Activated CD8-positive, alpha-beta memory T cell treated with anti-CD3 and anti-CD28 coated beads, Interleukin-2, amount 50 U/mL, for 24 hours (primary cell): ENCODE results near the gene FAM193A.
"Not testable (repeated sequence)": the region's sequence is repeated elsewhere in the genome, so short reads cannot be mapped to it uniquely, and the experiment has no call there.

Experiments
- DNase-seq: peaks from one replicate; pipeline ENCODE4 v3.0.0-alpha.2; 2020; ENCODE audit errors: extremely low read depth

The FAM193A gene

DNA sequence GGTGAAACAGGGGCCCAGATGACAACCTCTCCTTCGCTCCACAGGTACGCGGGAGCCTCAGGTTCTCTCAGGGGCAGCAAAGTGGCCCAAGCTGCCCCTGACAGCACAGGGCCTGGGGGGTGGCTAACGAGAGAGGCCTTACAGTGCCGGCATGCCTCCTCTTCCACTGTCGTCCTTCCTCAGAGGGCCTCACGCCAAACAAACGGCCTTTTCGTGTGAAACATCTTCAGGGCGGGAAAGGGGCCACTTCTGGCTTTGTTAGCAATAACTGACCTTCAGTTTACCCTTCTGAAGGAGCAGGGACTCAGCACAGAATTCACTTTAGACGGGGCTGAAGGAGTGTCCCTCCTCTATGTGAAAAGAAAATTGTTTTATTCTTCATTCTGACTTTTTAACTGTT is 21.5 kb upstream of the FAM193A start:
- not testable (repeated sequence) for DNase-seq

DNA sequence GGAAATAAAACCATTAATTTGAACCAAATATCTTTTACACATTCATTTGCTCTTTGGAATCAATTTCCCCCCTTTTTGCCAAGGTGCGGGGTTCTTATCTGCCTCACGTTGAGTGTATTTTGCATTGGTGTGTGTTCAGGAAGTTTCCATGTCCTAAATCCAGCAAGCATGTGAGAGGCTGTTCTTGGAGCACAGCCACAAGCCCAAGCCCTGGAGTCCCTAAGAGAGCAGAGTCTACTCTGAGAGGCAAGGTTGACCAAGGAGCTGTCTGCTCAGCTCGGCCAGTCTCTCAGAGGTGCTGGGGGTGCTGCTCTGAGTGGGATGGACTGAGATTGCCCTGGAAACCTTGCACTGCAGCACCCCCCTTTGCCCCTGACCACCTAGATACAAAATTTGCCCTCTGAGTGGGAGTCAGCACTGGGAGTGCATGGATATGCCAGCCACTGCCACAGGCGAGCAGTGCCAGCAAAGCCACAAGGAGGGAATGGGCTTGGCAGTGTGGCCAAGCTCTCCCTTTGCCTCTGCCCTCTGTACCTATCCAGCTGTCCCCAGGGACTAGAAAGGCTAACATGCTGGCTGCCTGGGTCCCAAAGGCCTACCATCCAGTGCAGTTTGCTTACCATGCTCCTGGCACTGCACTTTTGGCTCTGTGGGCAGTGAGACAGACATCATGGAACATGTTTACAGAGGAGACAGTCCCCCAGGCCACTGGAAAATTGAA is 20.5 kb upstream of the FAM193A start:
- DNase-seq, result no peak

DNA sequence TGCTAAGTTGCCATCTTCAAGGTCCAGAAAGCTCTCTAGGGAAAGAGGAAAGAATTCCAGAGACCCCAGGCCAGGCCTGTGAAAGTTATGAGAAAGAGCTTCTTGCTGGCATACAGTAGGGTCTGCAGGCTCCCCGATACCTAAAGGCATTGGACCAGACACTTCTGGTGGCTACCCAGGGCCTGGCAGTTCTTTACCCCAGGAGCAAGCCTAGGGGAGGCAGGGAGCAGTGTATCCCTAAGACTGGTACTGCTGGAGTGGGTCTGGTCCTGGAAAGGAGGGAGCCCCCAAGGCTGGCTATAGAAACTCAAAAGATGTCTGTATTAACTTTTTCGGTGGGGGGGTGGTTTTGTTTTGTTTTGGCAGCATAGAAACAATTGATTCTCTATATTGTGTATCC is 19.8 kb upstream of the FAM193A start:
- no peak for DNase-seq

DNA sequence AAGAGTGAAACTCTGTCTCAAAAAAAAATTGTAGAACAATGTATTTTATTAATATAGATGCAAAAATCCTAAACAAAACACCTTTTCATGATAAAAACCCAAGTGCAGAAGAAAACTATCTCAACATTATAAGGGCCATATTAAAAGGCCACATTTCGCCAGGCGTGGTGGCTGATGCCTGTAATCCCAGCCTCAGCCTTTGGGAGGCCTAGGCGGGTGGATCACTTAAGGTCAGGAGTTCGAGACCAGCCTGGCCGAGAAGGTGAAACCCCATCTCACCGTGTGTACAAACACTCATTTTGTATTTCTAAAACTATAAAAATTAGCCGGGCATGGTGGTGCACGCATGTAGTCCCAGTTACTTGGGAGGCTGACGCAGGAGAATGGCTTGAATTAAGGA is 9.9 kb upstream of the FAM193A start:
- no peak for DNase-seq

DNA sequence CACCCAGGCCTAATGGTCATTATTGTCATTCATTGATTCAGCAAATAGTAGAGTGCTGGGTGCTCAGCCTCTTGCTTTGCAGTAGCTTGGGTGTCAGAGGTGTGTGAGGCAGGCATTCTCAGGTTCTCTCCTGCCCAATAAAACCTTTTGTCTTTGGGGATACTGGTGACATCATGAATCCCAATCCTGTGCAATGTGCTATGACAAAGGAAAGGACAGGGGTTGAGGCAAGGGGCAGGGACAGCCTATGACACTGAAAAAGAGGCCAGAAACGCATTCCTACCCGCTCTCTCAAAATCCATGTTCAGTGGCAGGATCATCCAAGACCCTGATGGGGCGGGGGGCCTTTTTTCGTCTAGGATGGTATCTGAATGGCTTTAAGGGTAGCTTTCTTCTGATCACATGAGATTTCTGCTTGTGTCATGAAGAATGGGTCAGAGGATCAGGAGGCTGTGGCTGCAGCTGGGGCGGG is 1.5 kb upstream of the FAM193A start:
- DNase-seq, result no peak

DNA sequence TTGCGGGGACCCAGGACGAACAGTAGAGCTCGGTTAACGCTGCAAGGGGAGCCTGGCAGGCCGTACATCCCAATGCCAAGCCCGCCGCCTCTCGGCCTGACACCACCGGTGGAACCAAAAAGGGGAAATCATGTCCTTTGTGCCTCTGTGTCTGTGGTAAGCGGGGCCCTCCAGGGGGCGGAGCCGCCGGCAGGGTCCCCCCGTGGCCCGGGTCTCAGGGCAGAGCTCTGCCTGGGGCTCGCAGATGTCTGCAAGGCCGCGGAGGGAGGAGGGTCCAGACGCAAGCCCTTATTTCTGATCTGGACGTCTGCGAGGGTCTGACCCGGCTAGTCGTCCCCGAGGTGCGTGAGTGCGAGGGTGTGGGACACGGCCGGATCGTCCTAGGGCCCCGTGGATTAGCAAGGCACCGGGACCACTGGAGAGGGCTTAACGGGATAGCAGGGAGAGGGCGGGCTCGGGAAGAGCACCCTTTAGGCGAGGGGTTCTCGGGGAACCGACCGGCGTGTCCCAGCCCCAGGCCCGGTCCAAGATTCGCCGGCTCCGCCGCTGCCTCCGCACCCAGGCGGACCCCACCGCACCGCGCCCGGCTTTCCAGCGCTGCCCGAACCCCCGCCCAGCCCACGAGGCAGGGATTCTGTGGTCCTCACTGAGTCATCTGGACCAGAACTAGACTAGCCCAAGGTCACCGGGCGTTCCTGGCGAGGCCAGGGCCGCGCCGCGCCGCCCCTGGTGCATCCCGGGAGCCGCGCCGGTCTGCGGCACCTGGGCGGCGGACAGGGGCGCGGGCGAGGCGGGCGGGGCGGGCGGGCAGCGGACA is 863 bp upstream of the FAM193A start:
- peak; percentile 6 for DNase-seq

DNA sequence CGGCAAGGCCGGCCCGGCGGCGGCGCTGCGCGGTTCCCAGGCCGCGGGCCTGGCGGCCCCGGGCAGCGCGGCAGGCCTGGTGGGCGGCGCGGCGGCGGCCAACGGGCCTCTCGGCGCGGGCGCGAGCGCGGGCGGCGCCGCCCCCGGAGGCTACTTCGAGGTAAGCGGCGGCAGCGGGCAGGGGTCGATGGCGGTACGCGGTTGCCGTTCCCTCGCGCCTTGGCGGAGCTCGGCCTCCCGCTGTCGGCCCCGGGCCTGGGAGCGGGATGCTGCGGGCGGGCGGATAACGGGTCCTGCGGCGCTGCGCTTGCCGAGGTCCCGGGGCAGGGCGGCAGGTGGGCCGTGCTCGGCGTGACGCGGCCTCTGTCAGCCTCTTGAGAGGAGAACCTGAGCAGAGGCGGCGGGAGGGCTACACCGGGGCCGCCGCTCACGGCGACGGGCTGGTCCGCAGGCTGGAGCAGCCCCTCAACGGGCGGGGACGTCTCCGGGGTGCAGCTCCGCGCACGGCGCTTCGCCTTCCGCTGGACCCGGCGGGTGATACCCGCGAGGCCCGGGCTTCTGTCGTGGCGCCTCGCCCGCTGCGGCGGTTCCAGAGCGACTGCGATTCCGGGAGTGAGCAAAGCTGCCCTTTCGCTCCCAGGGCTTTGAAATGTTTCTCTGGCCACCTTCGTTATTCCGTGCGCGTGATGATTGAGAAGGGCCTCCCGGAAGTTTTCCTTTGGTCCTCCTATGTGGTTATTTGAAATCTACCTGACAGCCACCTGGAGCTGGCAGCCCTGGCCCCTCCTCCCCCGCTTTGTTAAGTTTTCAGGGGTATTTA is 774 bp downstream of the FAM193A start:
- DNase-seq, result peak; percentile 4

DNA sequence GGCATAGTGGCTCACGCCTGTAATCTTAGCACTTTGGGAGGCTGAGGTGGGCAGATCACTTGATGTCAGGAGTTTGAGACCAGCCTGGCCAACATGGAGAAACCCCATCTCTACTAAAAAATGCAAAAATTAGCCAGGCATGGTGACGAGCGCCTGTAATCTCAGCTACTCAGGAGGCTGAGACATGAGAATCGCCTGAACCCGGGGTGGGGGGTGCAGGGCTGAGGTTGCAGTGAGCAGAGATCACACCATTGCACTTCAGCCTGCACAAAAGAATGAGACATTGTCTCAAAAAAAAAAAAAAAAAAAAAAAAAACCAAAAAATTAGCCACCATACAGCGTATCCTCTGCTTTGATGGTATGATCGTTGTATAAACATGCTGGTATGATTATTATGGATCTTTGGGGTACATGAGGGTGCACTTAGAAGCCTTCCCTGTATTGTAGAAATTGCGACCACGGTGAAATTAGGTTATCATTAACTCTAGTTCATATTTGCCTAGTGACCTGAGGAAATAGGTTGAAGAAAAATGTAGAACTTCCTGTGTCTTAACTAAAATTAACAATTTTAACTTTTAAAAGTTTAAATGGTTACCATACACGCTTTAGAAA is 7.2 kb downstream of the FAM193A start:
- DNase-seq, result not testable (repeated sequence)

DNA sequence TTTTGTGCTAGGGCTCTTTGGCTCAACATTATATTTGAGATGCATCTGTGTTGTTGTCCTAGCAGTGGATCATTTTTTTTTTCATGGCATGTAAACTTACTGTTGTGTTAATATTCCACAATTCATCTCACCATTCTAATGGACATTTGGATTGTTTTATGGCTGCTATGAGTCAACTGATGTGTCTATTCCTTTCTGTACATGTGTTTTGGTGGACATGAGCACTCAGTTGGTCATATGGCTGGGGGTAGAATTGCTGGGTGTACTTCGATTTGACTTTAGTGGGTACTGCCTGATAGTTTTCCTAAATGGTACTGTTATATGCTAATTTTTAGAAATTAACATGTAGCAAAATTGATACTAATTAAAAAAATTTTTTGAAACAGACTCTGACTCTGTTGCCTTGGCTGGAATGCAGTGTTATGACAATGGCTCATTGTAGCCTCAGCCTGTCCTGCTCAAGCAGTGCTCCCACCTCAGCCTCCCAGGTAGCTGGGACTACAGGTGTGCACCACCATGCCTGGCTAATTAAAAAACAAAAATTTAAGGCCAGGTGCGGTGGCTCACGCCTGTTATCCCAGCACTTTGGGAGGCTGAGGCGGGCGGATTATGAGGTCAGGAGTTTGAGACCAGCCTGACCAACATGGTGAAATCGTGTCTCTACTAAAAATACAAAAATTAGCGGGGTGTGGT is 9.0 kb downstream of the FAM193A start:
- no peak for DNase-seq

DNA sequence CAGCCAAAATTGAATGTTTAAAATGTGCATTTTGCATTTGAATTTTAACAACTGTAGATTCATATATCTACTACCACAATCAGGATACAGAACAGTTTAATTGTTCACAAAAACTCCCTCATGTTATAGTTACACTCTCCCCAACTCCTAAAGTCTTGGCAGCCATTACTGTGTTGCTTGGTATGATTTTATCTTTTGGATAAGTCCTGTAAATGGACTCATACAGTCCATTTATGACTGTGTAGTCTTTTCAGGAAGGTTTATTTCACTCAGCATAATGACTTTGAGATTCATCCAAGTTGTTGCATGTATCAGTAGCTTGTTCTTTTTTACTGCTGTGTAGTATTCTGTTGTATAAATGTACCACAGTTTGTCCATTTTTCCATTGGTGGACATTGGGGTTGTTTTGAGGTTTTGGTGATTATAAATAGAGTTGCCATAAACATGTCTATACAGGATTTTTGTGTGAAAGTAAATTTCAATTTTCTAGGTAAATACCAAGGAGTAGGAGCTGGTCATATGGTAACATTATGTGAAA is 9.9 kb downstream of the FAM193A start:
- DNase-seq, result no peak

DNA sequence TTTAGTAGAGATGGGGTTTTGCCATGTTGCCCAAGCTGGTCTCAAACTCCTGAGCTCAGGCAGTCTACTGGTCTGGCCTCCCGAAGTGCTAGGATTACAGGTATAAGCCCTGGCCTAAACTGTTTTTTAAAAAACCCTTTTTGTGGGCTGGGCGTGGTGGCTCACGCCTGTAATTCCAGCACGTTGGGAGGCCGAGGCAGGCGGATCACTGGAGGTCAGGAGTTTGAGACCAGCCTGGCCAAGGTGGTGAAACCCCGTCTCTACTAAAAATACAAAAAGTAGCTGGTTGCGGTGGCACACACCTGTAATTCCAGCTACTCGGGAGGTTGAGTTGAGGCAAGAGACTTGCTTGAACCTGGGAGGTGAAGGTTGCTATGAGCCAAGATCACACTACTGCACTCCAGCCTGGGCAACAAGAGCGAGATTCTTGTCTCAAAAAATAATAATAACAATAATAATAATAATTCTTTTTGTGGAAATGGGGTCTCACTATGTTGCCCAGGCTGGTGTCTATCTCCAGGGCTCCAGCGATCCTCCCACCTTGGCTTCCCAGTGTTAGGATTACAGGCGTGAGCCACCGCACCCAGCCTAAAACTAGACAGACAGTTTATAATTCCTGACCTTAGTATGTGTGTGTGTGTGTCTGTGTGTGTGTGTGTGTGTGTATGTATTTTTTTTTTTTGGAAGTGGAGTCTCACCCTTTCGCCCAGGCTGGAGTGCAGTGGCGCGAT is 10.7 kb downstream of the FAM193A start:
- not testable (repeated sequence) for DNase-seq

DNA sequence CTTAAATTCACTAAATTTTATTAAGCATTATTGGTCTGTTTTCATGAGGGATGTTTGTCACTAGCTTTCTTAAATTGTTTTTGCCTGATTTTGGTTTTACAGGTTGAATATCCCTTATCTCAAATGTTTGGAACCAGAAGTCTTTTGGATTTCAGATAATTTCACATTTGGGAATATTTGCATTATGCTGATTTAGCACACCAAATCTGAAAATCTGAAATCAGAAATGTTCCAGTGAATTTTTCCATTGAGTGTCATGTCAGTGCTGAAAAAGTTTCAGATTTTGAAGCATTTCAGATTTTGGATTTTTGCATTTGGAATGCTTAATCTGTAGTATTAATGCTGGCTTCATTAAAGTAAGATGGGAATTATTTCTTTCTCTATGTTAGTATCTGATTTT is 14.7 kb downstream of the FAM193A start:
- DNase-seq, result no peak

DNA sequence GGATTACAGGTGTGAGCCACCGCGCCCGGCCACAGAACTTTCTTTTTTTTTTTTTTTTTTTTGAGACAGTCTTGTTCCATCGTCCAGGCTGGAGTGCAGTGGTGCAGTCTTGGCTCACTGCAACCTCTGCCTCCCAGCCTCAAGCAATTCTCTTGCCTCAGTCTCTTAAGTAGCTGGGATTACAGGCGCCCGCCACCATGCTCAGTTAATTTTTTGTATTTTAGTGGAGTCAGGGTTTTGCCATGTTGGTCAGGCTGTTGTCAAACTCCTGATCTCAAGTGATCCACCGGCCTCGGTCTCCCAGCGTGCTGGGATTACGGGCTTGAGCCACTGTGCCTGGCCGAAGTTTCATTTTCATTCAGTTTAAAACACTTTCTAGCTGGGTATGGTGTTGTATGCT is 16.4 kb downstream of the FAM193A start:
- no peak for DNase-seq

DNA sequence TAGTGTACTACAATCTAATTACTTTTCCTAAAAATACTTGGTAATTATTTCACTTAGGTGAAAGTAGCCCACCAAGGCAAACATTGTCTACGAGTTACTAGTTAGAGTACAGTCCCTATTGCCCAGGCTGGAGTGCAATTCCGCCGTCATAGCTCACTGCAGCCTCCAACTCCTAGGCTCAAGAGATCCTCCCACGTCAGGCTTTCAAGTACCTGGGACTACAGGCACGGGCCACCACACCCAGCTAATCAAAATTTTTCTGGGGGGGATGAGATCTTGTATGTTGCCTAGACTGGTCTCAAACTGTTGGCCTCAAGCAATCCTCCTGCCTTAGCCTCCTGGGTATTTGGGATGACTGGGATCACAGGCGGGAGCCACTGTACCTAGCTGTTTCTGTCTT is 21.9 kb downstream of the FAM193A start:
- no peak for DNase-seq

DNA sequence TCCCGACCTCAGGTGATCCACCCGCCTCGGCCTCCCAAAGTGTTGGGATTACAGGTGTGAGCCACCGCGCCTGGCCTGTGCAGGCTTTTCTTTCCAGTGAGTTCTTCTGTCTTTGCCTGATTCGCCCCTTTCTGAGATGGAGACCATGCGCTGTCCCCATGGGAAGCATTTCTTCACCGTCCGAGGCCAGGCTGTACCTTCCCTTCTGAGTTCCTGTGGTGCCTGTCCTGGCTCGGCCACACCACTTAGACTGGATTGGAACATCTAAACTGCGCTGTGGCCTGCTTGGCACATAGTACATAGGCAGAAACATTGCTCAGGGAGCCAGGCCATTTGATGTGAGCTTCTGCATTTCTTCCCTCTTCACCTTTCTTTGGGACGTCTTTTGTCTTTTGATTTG is 23.7 kb downstream of the FAM193A start:
- no peak for DNase-seq

DNA sequence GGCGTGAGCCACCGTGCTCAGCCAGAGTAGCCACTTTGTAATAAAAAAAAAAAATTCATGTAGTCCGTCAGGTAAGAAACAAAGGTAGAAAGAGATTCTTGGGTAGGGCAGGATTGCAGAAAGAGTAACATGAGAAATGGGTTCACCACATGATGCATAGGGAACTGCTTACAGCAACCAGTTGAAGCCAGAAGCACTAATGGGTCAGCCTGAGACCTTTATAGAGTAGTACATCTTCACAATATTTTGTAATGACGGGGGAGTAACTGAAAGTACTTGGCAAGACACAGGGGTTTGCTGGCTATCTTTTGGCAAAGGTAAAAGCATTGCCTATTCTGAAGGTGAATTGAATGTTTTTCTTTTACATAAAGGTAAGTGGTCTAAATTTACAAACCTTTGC is 29.1 kb downstream of the FAM193A start:
- no peak for DNase-seq

DNA sequence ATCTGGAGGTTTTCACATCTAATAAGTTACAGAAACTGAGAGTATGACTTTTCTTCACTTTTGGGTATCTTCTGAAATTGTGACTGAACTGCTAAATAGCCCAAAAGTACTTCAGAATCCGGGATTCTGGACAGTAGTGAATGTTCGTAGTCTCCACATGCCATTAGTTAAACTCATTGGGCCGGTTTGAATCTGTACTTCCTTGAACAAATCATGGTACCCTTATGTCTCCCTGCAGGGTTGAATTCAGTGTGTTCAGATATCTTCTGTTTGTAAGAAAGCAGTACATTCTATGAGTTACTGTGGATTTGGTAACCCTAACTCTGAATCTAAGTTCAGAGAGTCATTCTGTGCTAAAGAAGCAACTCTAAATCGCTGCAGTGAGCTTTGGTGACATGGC is 33.6 kb downstream of the FAM193A start:
- DNase-seq, result no peak

DNA sequence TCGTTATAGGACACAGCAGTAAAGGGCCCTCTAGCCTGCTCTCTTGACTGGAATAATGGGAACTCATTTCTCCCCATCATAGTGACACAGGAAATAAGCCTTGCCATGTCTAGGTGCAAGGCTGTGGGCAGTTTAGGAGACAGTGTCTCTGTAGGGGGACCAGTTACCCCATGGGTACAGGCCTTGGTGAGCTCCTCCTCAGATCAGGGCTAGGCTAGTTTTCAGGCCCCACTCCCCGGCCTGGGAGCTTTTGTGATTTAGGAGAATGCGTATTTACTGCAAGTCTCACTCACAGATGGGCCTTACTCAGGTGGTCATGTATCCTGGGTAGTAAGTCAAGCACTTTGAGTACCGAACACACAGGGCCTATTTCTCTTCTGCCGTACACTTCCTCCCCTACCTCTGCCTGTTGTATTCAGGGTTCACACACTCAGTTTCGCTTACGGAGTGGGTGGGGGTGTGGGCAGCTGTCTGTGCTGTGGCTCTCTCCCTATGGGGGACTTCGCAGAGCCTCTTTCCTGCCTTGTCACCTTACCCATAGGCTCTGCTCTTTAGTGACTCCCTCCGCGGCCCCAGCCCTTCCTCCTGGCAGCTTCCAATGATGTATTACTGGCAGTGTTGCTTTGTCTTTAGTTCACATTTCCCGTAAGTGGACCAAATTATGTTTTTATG is 34.2 kb downstream of the FAM193A start:
- peak; percentile 13 for DNase-seq

DNA sequence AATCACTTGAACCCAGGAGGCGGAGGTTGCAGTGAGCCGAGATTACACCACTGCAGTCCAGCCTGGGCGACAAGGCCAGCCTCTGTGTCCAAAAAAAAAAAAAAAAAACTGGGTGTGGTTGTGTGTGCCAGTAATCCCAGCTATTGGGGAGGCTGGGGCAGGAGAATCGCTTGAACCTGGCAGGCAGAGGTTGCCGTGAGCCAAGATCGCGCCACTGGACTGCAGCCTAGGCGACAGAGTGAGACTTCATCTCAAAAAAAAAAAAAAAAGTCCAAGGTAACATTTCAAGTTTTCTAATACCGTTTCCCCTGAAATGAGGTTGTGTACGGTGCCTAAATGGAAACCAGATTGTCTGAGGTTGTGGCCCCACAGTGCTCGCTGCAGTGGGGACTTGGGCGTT is 35.6 kb downstream of the FAM193A start:
- DNase-seq, result no peak

DNA sequence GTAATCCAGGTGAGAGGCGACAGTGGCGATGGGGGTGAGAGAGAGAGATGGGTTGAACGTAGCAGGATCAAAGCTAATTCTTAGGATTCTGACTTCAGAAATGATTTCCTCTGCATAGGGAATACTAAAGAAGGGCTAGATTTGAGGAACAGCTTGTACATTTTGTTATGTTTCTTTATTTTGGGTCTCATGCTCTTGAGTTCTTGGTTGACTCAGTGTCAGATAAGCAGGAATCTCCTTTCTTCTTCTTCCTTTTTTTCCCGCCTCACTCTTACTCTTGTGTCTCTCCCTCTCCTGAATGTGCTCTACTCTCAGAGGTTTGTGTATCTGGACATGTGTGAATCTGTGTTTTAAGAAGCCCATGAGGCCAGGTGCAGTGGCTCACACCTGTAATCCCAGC is 36.4 kb downstream of the FAM193A start:
- no peak for DNase-seq
